OCI-LY3 (cell line): ENCODE results near the gene PDGFA.

Experiments
- H2AFZ ChIP-seq: fragments of 200-600, 300-600 bp; shearing (Covaris generic); 2 replicates; pipeline ENCODE4 v1.6.0; 2014; ENCODE audit warnings: antibody characterized with exemption, low read depth, low read length
- H3K27ac ChIP-seq: fragments of 200-600, 300-600 bp; sonication (generic); 2 replicates; pipeline ENCODE4 v1.5.1; 2014; ENCODE audit warnings: mild to moderate bottlenecking, low read length, moderate library complexity, mixed read lengths
- H3K27me3 ChIP-seq: fragments of 200-600, 300-600 bp; sonication (generic); 2 replicates; pipeline ENCODE4 v1.6.1; 2014; ENCODE audit warnings: low read depth, low read length, mixed read lengths
- H3K36me3 ChIP-seq: fragments of 200-600, 300-600 bp; sonication (generic); replicated peaks from 2 replicates; pipeline ENCODE3; 2014; ENCODE audit warnings: low read depth, low read length, mixed read lengths
- H3K4me1 ChIP-seq: fragments of 300-600, 200-600 bp; sonication (generic); 2 replicates; pipeline ENCODE4 v1.6.1; 2014; ENCODE audit warnings: low read length, mixed read lengths
- H3K4me2 ChIP-seq: fragments of 200-600, 300-600 bp; sonication (generic); 2 replicates; pipeline ENCODE4 v1.6.1; 2014; ENCODE audit warnings: low read length, mixed read lengths
- H3K4me3 ChIP-seq: fragments of 300-600, 200-600 bp; sonication (generic); 2 replicates; pipeline ENCODE4 v1.5.1; 2014; ENCODE audit warnings: antibody characterized with exemption, mild to moderate bottlenecking, low read length, moderate library complexity
- H3K79me2 ChIP-seq: fragments of 300-600, 200-600 bp; shearing (Covaris generic); 2 replicates; pipeline ENCODE4 v1.6.1; 2014; ENCODE audit warnings: mild to moderate bottlenecking, low read length, mixed read lengths
- H3K9ac ChIP-seq: fragments of 300-600, 200-600 bp; shearing (Covaris generic); 2 replicates; pipeline ENCODE4 v1.6.0; 2014; ENCODE audit warnings: mild to moderate bottlenecking, low read length, moderate library complexity
- H3K9me3 ChIP-seq: fragments of 200-600, 300-600 bp; shearing (Covaris generic); 2 replicates; pipeline ENCODE4 v1.6.1; 2014; ENCODE audit warnings: low read length, mixed read lengths; ENCODE audit not compliant: insufficient read depth
- H4K20me1 ChIP-seq: fragments of 200-600, 300-600 bp; sonication (generic); 2 replicates; pipeline ENCODE4 v1.6.1; 2016; ENCODE audit warnings: low read length, mixed read lengths; ENCODE audit not compliant: insufficient read depth
- EZH2phosphoT487 ChIP-seq: fragments of 200-600 bp; shearing (Covaris generic); IDR thresholded peaks from 2 replicates; pipeline ENCODE4 v1.6.1; 2018; ENCODE audit warnings: antibody characterized with exemption, mixed run types, low read depth
- TF ChIP-seq, protein P1 (sequence below): fragments of 200-600, 300-600 bp; sonication (generic); IDR thresholded peaks from 2 replicates; pipeline ENCODE4 v1.5.1; 2014; ENCODE audit warnings: antibody characterized with exemption, low read length, low read depth

Gene PDGFA

DNA sequence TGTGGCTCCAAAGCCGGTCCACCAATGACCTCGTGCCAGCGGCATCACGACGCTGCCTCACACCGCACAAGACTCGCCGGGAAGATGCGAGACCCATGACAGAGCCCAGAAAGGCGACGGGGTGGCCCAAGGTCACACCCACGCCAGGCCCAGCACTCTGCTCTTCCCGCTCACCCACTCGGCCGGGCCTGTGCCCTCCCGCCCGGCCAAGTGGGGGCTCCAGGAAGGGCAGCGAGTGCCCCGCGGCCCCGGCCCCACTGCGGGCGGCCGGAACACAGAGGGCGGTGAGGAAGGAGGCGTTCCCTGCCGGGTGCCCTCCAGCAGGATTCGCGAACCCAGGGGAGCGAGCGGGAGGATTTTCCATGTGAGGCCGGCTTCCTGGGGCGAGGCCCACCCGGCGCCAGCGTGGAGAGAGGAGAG is 56.3 kb downstream of the PDGFA start:
- Histone ChIP-seq H3K27me3 (no peaks in the 10 kb centered on the region), H3K4me1 (no peaks in the 10 kb centered on the region), H3K9me3 (no peaks in the 10 kb centered on the region), H3K4me2 (no peak overlapping the region), H3K36me3 (no peaks in the 10 kb centered on the region), H3K9ac (no peak overlapping the region), H4K20me1 (no peaks in the 10 kb centered on the region), H3K4me3 (no peak overlapping the region), H3K27ac (no peak overlapping the region), H2AFZ (no peak overlapping the region), H3K79me2 (no peaks in the 10 kb centered on the region)
- TF ChIP-seq, protein P1, sequence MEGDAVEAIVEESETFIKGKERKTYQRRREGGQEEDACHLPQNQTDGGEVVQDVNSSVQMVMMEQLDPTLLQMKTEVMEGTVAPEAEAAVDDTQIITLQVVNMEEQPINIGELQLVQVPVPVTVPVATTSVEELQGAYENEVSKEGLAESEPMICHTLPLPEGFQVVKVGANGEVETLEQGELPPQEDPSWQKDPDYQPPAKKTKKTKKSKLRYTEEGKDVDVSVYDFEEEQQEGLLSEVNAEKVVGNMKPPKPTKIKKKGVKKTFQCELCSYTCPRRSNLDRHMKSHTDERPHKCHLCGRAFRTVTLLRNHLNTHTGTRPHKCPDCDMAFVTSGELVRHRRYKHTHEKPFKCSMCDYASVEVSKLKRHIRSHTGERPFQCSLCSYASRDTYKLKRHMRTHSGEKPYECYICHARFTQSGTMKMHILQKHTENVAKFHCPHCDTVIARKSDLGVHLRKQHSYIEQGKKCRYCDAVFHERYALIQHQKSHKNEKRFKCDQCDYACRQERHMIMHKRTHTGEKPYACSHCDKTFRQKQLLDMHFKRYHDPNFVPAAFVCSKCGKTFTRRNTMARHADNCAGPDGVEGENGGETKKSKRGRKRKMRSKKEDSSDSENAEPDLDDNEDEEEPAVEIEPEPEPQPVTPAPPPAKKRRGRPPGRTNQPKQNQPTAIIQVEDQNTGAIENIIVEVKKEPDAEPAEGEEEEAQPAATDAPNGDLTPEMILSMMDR: no peak
- TF ChIP-seq EZH2phosphoT487: no peak

DNA sequence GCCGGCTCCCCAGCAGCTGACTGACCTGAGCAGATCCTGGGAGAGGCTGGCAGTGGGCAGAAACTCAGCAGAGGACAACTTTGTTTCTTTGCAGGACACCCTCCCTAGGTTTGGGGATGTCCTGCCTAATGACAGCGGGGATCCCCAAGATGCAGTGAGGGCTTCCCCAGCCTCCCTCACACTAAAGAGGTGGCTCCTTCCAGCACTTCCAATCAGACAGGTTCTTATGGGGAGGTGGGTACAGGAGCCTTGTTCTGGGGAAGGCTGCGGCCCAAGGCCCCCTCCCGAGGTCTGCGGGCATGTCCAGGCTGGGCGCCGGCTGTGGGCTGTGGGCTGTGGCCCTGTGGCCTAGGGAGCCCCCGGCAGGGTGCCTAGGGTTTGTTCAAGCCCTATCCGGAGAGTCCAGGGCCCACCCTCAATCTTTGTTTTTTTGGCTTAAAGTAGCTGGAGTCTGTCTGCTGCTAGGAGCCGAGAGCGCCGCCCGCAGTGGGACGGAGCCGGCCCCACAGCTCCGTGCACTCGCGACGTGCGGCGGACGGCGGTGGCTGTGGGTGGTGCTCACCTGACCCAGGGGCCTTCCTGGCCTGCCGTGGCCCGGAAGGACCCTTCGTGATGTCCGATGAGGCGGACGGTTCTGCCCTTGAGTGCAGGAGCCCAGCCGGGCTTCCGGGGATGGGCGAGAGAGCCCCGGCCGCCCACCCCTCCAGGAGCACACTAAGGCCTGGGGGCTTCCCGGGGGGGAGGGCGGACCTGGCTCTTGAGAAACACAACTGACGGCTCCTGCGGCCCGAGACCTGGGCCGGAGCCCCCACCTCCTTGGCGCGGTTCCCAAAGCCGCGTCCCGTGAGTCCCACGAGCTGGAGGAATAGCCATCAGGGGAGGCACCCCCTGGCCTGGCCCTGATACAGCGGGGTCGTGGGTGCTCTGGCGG is 57.2 kb downstream of the PDGFA start:
- H3K9ac ChIP-seq: no peak overlapping the region
- no peaks in the 10 kb centered on the region for H3K27me3 ChIP-seq
- H3K79me2 ChIP-seq: no peaks in the 10 kb centered on the region
- H3K4me1 ChIP-seq: no peaks in the 10 kb centered on the region
- H3K4me2 ChIP-seq: no peak overlapping the region
- H3K27ac ChIP-seq: no peak overlapping the region
- no peak overlapping the region for H2AFZ ChIP-seq
- no peaks in the 10 kb centered on the region for H4K20me1 ChIP-seq
- no peaks in the 10 kb centered on the region for H3K36me3 ChIP-seq
- no peaks in the 10 kb centered on the region for H3K9me3 ChIP-seq
- TF ChIP-seq, protein P1: no peak
- TF ChIP-seq EZH2phosphoT487: no peak
- H3K4me3 ChIP-seq: no peak overlapping the region

DNA sequence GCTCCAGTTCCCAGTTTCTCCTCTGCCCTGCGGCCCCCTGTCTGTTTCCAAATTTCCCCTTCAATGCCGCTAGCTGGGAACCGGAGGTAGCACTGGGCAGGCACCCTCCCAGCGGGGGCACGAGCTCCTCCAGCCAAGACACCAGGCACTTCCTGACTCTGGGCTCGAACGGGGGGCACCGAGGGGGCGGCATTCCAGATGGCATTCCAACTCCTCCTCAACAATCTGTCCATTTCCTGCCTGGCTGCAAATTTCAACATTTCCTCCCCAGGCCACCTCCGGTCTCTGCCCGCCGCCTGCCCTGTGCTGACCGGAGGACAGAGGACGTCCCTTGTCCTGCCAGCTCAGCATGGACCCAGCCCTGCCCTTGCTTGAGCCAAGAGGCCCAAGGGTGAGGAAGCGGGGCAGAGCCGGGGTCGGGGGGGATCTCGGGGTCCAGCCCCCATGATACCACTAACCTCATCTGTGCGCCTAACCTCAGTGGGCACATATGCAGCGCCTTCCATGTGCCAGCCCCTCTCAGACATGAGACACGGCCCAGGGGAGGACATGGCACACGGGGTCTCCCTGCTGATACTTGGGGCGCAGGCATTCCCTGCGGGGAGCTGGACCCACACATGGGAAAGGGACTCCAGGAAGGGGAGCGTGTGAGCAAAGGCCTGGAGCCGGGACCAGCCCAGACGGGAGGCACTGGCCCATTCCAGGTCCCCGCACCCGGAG is 58.0 kb downstream of the PDGFA start:
- no peak overlapping the region for H3K4me3 ChIP-seq

DNA sequence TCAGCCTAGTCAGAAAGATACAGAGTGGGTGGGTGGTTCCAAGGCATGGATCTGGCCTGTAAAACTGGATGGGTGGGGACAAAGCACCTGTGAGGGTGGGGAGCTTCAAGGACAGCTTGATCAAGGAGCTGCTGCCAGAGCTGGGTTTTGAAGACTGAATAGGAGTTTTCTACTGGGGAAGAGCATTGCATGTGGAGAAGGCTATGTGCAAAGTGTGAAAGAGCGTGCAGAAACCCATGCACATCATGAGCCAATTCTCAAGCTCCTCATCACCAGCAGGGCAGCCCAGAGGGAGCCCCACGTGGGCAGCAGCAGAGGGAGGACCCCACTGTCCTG is 58.6 kb downstream of the PDGFA start:
- H3K4me2 ChIP-seq: no peak overlapping the region
- H3K4me3 ChIP-seq: no peak overlapping the region
- H3K9ac ChIP-seq: no peak overlapping the region
- H3K27ac ChIP-seq: no peak overlapping the region
- no peaks in the 10 kb centered on the region for H4K20me1 ChIP-seq
- no peaks in the 10 kb centered on the region for H3K27me3 ChIP-seq
- no peaks in the 10 kb centered on the region for H3K4me1 ChIP-seq
- no peak overlapping the region for H2AFZ ChIP-seq
- no peaks in the 10 kb centered on the region for H3K36me3 ChIP-seq
- H3K79me2 ChIP-seq: no peaks in the 10 kb centered on the region
- no peaks in the 10 kb centered on the region for H3K9me3 ChIP-seq
- TF ChIP-seq, protein P1: no peak
- no peak for TF ChIP-seq EZH2phosphoT487

More for the DNA sequence above, 58.0 kb downstream of the PDGFA start:
- no peaks in the 10 kb centered on the region for H3K36me3 ChIP-seq
- H4K20me1 ChIP-seq: no peaks in the 10 kb centered on the region
- H3K79me2 ChIP-seq: no peaks in the 10 kb centered on the region
- H3K9ac ChIP-seq: no peak overlapping the region
- no peaks in the 10 kb centered on the region for H3K27me3 ChIP-seq
- no peak overlapping the region for H3K4me2 ChIP-seq
- H3K27ac ChIP-seq: no peak overlapping the region
- H3K9me3 ChIP-seq: no peaks in the 10 kb centered on the region
- TF ChIP-seq EZH2phosphoT487: no peak
- TF ChIP-seq, protein P1: no peak
- H2AFZ ChIP-seq: no peak overlapping the region
- H3K4me1 ChIP-seq: no peaks in the 10 kb centered on the region
